OCI-LY3 (cell line): ENCODE data around the gene HORMAD2.

Experiments
- CTCF ChIP-seq: fragments of 200-600, 300-600 bp; sonication (generic); IDR thresholded peaks from 2 replicates; pipeline ENCODE4 v1.5.1; 2014; ENCODE audit warnings: antibody characterized with exemption, low read length, low read depth
- EZH2phosphoT487 ChIP-seq: fragments of 200-600 bp; shearing (Covaris generic); IDR thresholded peaks from 2 replicates; pipeline ENCODE4 v1.6.1; 2018; ENCODE audit warnings: antibody characterized with exemption, mixed run types, low read depth

- TF ChIP-seq CTCF (no peak), EZH2phosphoT487 (no peak)
These were observed 139.5 kb downstream of the HORMAD2 start for GRCh38 chr22:30219668-30220278.
